GM12874 (cell line): ENCODE measurements around the gene EPDR1.

Experiments
- TF ChIP-seq, protein P1 (sequence below): IDR thresholded peaks from 2 replicates; pipeline ENCODE4 v1.5.1; 2011; ENCODE audit warnings: low read depth, mild to moderate bottlenecking, control low read depth, low read length, moderate library complexity; ENCODE audit not compliant: insufficient read depth

Gene EPDR1

GRCh38 chr7:37984750-37985390 is 64.4 kb downstream of the EPDR1 start:
- TF ChIP-seq, protein P1, sequence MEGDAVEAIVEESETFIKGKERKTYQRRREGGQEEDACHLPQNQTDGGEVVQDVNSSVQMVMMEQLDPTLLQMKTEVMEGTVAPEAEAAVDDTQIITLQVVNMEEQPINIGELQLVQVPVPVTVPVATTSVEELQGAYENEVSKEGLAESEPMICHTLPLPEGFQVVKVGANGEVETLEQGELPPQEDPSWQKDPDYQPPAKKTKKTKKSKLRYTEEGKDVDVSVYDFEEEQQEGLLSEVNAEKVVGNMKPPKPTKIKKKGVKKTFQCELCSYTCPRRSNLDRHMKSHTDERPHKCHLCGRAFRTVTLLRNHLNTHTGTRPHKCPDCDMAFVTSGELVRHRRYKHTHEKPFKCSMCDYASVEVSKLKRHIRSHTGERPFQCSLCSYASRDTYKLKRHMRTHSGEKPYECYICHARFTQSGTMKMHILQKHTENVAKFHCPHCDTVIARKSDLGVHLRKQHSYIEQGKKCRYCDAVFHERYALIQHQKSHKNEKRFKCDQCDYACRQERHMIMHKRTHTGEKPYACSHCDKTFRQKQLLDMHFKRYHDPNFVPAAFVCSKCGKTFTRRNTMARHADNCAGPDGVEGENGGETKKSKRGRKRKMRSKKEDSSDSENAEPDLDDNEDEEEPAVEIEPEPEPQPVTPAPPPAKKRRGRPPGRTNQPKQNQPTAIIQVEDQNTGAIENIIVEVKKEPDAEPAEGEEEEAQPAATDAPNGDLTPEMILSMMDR, result no peak

DNA sequence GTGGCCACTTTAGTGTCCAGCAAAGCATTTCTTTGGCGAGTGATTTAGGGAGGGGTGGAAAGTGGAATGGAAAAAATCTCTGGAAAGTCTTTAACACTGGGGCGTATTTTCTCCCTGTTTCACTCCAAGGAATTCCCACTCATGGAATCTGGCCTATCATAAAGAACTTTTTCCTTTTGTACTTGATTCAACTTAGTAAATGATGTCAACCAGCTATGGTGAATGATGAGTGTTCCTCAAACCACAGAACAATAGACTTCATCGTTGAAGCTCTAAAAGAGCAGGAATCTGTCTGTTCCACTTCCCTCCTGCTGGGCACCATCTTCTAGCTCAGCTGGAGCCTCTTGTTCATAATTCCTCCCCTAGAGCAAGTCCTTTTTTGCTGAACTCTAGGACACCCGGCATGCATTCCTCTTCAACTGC is 66.5 kb downstream of the EPDR1 start:
- TF ChIP-seq, protein P1, result no peak

DNA sequence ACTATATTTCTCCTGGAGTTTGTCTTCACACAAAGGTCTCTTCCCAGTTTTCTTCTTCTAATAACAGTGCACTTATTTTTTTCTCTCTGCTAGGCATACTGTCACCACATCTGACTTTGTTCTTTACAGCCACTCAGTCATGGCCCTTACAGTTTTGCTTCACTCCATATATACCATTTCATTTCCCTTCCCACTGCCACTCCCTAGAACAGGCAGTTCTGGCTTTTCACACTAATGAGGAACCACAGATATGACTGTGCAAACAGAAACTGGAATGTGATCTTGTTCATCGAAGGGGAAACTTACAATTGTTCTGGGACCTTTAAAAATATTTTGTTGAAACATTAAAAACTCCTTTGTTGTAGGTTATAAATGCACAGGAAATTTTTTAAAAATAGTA is 67.3 kb downstream of the EPDR1 start:
- TF ChIP-seq, protein P1, result no peak

DNA sequence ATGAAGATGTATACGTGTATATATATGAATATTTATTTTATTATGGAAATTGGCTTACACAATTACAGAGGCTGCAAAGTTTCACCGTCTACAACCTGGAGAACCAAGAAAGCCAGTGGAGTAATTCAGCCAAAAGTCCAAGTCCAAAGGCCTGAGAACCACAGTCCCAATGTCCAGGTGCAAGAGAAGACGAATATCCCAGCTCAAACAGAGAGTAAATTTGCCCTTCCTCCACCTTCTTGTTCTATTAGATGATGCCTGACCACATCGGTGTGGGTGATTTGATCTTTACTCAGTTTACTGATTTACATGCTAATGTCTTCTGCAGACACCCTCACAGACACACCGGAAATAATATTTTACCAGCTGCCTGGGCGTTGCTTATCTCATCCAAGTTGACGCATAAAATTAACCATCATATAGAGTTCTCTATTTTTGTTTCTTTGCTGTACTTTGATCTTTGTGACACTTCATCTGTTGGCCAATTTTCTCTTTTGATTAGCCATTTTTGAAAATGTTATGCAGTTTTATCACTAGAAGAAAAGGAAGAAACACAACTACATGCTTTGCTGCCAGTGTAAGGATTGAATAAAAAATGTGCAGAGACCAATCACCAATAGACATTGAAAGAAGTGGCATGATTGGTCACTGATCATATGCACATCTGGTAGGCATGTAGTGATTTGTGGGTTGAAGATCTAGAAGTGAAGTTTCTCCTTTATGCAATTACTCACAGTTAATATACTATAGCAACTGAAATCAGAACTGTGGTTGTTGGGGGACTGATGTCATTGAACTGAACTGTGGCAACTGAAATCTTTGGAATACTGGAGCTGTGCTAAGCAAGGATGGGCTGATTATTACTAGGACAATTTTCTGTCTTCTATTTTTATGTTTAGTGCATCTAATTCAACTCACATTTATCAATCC is 68.5 kb downstream of the EPDR1 start:
- TF ChIP-seq, protein P1, result no peak

- TF ChIP-seq, protein P1, result no peak
Observed at GRCh38 chr7:37990337-37990736, 69.9 kb downstream of the EPDR1 start.

- TF ChIP-seq, protein P1, result no peak
Observed at GRCh38 chr7:37993060-37993501, 72.6 kb downstream of the EPDR1 start.

DNA sequence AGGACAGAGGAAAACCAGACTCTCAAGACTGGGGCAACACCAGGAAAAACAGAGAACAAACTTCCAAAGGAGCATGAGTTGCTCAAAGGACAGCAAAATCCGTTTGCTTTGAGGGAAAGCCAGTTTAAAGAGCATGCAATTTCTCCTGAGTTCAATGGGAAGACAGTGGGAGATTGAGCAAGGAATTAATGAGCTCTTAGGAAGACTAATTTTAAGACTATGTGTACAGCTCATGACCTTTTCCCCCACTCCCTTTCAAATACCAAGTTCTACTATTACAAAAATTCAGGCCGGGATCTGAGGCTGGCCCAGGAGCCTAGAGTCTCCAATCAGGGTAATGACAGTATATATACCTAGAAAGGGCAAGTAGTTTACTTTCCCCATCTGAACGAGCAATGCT is 79.2 kb downstream of the EPDR1 start:
- TF ChIP-seq, protein P1, result no peak
